ENCODE measurements around the gene ANKRD33. TPM values are rescaled to one million over a fixed set of nuclear protein-coding genes. Genes with fewer than 3 reads are reported as not detected.

ANKRD33 gene
- total RNA-seq, 1 donor from 2014 or later: not detected

DNA sequence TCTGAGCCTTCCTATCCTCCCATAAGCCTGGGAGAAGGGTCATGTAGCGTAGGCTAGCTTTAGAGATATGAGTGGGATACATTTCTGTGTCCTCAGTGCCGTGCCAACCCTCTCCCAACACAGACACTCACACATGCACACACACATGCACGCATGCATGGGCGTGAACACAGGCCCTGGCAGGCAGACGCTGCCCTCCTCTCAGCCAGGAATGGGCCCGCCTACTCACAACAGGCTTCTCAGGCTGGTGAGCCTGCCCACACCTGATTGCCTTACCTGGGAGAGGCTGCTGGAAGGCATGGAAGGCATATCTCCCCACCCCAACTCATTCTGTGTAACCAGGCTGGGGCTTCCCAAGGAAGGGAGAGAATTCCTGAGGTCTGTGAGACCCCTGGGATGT lies 50.8 kb downstream of the ANKRD33 start:
- H3K9me3 ChIP-seq (ENCODE audit: insufficient read depth, low read depth, low read length): peaks cover 4% of the 10 kb centered on the region
- no peak overlapping the region for H2AFZ ChIP-seq (ENCODE audit: low read depth, low read length)
- H3K27me3 ChIP-seq (ENCODE audit: insufficient read depth, low read length): peaks cover 5% of the 10 kb centered on the region
- no peaks in the 10 kb centered on the region for H3K36me3 ChIP-seq (ENCODE audit: insufficient read depth, low read length)
- H3K4me2 ChIP-seq (ENCODE audit: low read length): no peak overlapping the region
- Mint-ChIP-seq H3K36me3 (ENCODE audit: low read depth, unreplicated experiment) (peaks cover 7% of the 10 kb centered on the region), H3K4me1 (ENCODE audit: low read depth, unreplicated experiment) (no peaks in the 10 kb centered on the region), H3K27ac (ENCODE audit: unreplicated experiment) (no peak overlapping the region), H3K27me3 (ENCODE audit: low read depth, unreplicated experiment) (peaks cover 36% of the 10 kb centered on the region), H3K9me3 (ENCODE audit: unreplicated experiment) (peaks cover 11% of the 10 kb centered on the region), H3K4me3 (ENCODE audit: unreplicated experiment) (no peak overlapping the region)
- H3K4me3 ChIP-seq (ENCODE audit: insufficient read depth, low read depth, low read length): no peak overlapping the region
- H3K27ac ChIP-seq (ENCODE audit: low read depth, low read length): no peak overlapping the region
- H3K79me2 ChIP-seq (ENCODE audit: insufficient read depth, low read length): no peaks in the 10 kb centered on the region
- DNase-seq (ENCODE audit: low read depth) (no peak), FAIRE-seq (no peak)
- TF ChIP-seq CTCF (IDR thresholded peaks at IDR 0.05; ENCODE audit: insufficient read depth, low read depth, low read length) (no peak), EZH2 (IDR thresholded peaks at IDR 0.05; ENCODE audit: insufficient read depth, low read length) (no peak)
- H3K4me1 ChIP-seq (ENCODE audit: insufficient read depth, low read length): no peaks in the 10 kb centered on the region
- H3K9ac ChIP-seq (ENCODE audit: low read length): no peak overlapping the region
- H4K20me1 ChIP-seq (ENCODE audit: insufficient read depth, low read length): no peaks in the 10 kb centered on the region

DNA sequence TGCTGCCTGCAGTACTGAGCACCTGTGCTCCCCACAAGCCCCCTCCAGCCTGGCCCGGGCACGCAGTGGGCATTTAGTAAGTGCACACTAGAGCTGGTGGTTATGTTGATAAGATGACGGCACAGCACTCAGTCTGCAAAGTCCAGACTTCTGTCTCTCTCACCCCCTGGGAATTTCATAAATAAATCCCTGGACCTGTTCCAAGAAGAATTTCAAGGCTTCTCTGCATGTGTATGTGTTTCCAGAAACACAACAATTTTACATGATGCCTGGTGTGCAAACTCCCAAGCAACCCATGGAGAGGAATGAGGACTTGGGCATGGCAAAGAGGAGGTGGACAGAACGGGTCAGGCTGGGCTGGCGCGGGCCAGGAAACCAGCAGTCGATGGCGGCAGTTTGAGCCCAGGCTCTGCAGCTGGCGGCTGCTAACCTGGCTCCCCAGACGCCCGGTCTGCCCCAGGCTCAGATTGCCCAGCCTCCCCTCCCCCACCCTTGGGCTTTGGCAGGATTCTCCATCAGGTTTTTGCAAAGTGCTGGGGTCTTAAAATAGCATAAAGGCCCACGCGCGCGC lies 53.2 kb downstream of the ANKRD33 start:
- Mint-ChIP-seq H3K27ac (ENCODE audit: unreplicated experiment) (no peak overlapping the region), H3K27me3 (ENCODE audit: low read depth, unreplicated experiment) (peaks cover 31% of the 10 kb centered on the region), H3K36me3 (ENCODE audit: low read depth, unreplicated experiment) (peaks cover 10% of the 10 kb centered on the region), H3K4me3 (ENCODE audit: unreplicated experiment) (no peak overlapping the region), H3K9me3 (ENCODE audit: unreplicated experiment) (peaks cover 28% of the 10 kb centered on the region), H3K4me1 (ENCODE audit: low read depth, unreplicated experiment) (no peaks in the 10 kb centered on the region)
- peaks cover 13% of the 10 kb centered on the region for H3K9me3 ChIP-seq (ENCODE audit: insufficient read depth, low read depth, low read length)
- H3K79me2 ChIP-seq (ENCODE audit: insufficient read depth, low read length): no peaks in the 10 kb centered on the region
- no peaks in the 10 kb centered on the region for H3K36me3 ChIP-seq (ENCODE audit: insufficient read depth, low read length)
- no peak for FAIRE-seq
- H3K4me3 ChIP-seq (ENCODE audit: insufficient read depth, low read depth, low read length): no peak overlapping the region
- no peak overlapping the region for H2AFZ ChIP-seq (ENCODE audit: low read depth, low read length)
- H4K20me1 ChIP-seq (ENCODE audit: insufficient read depth, low read length): no peaks in the 10 kb centered on the region
- H3K4me1 ChIP-seq (ENCODE audit: insufficient read depth, low read length): no peaks in the 10 kb centered on the region
- DNase-seq (ENCODE audit: low read depth): no peak
- peaks cover 5% of the 10 kb centered on the region for H3K27me3 ChIP-seq (ENCODE audit: insufficient read depth, low read length)
- no peak for TF ChIP-seq CTCF (IDR thresholded peaks at IDR 0.05; ENCODE audit: insufficient read depth, low read depth, low read length)
- TF ChIP-seq EZH2 (IDR thresholded peaks at IDR 0.05; ENCODE audit: insufficient read depth, low read length): no peak
- H3K9ac ChIP-seq (ENCODE audit: low read length): no peak overlapping the region
- no peak overlapping the region for H3K27ac ChIP-seq (ENCODE audit: low read depth, low read length)
- H3K4me2 ChIP-seq (ENCODE audit: low read length): peak overlapping the region; percentile 21

Other genes with a start within 250 kb of the ANKRD33 start
- gene FIGNL2, start 39.4 kb upstream of the ANKRD33 start, total RNA-seq: 5.0 and 6.7 TPM in 2 replicates
- 0.95 and 1.3 TPM in 2 replicates for gene ACVRL1, start 19.4 kb downstream of the ANKRD33 start, total RNA-seq
- 13.8 and 15.4 TPM in 2 replicates for gene ACVR1B, start 63.6 kb downstream of the ANKRD33 start, total RNA-seq
- gene TAMALIN, start 118.8 kb downstream of the ANKRD33 start, total RNA-seq: 9.6 and 12.4 TPM in 2 replicates
- gene NR4A1, start 163.3 kb downstream of the ANKRD33 start, total RNA-seq: 1.6 and 2.3 TPM in 2 replicates
- 54.2 and 60.4 TPM in 2 replicates for gene ATG101, start 181.9 kb downstream of the ANKRD33 start, total RNA-seq
- gene SMIM41, start 191.6 kb downstream of the ANKRD33 start, total RNA-seq: 0.18 TPM in 1 of 2 replicates, not detected in the other

Measured in astrocyte (in vitro differentiated cells and primary cell).